Measurements from ENCODE around the gene ADGRG6.

DNA sequence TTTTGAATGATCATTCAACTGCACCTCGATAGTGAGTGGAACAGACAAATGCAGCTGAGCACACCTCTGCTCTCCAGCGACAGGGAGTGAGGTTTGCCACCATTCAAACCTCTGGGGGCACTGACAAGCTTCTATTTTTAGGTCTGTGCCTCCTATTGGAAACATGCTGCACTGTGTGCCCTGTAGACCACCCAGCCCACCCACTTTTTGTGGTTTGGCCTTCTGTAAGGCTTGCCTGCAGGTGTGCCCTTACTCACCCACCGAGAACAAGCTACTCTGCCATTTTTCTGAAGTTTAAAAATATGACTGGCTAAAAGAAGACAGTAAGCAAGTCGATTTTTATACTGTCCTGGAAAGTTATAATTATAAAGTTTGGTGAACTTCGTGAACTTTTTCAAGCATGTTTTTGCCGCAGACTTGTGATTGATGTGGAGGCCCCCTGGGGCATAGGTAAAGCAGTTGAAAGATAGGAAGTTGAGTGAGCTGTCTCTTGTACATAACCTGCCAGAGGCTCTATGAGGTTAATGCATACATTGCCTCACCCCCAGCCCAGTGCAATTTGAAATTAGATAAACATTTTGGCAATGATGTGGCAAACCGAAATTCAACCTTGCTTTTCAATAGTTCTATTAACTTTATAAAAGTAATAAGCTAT lies 53.8 kb downstream of the ADGRG6 start:
- TF ChIP-seq, protein P1, sequence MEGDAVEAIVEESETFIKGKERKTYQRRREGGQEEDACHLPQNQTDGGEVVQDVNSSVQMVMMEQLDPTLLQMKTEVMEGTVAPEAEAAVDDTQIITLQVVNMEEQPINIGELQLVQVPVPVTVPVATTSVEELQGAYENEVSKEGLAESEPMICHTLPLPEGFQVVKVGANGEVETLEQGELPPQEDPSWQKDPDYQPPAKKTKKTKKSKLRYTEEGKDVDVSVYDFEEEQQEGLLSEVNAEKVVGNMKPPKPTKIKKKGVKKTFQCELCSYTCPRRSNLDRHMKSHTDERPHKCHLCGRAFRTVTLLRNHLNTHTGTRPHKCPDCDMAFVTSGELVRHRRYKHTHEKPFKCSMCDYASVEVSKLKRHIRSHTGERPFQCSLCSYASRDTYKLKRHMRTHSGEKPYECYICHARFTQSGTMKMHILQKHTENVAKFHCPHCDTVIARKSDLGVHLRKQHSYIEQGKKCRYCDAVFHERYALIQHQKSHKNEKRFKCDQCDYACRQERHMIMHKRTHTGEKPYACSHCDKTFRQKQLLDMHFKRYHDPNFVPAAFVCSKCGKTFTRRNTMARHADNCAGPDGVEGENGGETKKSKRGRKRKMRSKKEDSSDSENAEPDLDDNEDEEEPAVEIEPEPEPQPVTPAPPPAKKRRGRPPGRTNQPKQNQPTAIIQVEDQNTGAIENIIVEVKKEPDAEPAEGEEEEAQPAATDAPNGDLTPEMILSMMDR (IDR thresholded peaks at IDR 0.05; ENCODE audit: insufficient read depth, low read length, poor library complexity, severe bottlenecking), result no peak
- TF ChIP-seq EZH2phosphoT487 (conservative IDR thresholded peaks at IDR 0.05; ENCODE audit: low read length), result no peak
